GM10248 (cell line): Measurements from ENCODE around the gene VPS51.
A peak's percentile ranks its signal among the peaks of the same experiment; 100 is the strongest.
"Not testable (repeated sequence)": the region's sequence is repeated elsewhere in the genome, so short reads cannot be mapped to it uniquely, and the experiment has no call there.

Source experiments
- CTCF ChIA-PET: fragments of 300-600 bp; sonication (Branson Sonifier 250); formaldehyde crosslinking; extraction: SDS; loops from one replicate; lab custom pipeline; 2021; ENCODE audit warnings: antibody characterized with exemption; lab: Yijun Ruan, JAX
- POLR2A ChIA-PET: fragments of 350-650 bp; sonication (Branson Sonifier 250); formaldehyde crosslinking; extraction: SDS; loops from one replicate; lab custom pipeline; 2020; ENCODE audit warnings: antibody characterized with exemption; lab: Yijun Ruan, JAX
- DNase-seq: peaks from one replicate; pipeline ENCODE4 v3.0.0; 2012; ENCODE audit errors: extremely low spot score
- TF ChIP-seq, protein P1 (sequence below): IDR thresholded peaks from 2 replicates; pipeline ENCODE4 v1.5.1; 2012; ENCODE audit warnings: mild to moderate bottlenecking, low read depth; ENCODE audit errors: extremely low read depth, missing control alignments, control extremely low read depth

The VPS51 gene

DNA sequence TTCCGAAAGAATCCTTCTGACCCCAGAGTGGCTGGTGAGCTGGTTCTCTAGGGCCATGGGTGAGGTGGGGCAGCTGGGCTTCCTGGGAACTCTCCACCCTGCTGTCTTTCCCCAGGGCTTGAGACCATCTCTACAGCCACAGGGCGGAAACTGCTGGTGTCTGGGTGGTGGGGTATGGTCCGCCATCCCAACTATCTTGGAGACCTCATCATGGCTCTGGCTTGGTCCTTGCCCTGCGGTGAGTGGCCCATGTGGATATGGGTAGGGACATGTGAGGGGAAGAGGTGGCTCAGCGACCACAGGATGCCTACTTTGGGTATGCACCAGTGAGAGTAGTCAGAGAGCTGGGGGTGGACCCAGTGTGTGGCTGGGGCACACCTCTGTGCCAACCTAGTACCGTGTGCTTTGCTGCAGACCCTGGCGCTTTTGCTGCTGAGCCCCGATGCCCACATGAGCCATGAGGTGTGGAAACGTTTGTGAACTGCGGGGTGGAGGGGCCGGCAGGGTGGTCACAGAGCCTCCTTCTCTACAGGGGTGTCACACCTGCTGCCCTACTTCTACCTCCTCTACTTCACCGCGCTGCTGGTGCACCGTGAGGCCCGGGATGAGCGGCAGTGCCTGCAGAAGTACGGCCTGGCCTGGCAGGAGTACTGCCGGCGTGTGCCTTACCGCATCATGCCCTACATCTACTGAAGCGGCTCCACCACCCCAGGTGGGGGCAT, 19.5 kb downstream of the VPS51 start:
- CTCF ChIA-PET, result interaction anchor here (0.6 to 7.2 kb wide), 5 partner anchors 19 to 265 kb away, joined by 3 to 73 read pairs (median 5); partner anchors contain the start of genes ARL2, CAPN1 and SYVN1
- DNase-seq, result no peak
- POLR2A ChIA-PET, result interaction anchor here (0.6 kb wide), 2 partner anchors 20 to 197 kb away, joined by 4 to 6 read pairs; no protein-coding TSS in a partner anchor
- TF ChIP-seq, protein P1, sequence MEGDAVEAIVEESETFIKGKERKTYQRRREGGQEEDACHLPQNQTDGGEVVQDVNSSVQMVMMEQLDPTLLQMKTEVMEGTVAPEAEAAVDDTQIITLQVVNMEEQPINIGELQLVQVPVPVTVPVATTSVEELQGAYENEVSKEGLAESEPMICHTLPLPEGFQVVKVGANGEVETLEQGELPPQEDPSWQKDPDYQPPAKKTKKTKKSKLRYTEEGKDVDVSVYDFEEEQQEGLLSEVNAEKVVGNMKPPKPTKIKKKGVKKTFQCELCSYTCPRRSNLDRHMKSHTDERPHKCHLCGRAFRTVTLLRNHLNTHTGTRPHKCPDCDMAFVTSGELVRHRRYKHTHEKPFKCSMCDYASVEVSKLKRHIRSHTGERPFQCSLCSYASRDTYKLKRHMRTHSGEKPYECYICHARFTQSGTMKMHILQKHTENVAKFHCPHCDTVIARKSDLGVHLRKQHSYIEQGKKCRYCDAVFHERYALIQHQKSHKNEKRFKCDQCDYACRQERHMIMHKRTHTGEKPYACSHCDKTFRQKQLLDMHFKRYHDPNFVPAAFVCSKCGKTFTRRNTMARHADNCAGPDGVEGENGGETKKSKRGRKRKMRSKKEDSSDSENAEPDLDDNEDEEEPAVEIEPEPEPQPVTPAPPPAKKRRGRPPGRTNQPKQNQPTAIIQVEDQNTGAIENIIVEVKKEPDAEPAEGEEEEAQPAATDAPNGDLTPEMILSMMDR, result no peak

DNA sequence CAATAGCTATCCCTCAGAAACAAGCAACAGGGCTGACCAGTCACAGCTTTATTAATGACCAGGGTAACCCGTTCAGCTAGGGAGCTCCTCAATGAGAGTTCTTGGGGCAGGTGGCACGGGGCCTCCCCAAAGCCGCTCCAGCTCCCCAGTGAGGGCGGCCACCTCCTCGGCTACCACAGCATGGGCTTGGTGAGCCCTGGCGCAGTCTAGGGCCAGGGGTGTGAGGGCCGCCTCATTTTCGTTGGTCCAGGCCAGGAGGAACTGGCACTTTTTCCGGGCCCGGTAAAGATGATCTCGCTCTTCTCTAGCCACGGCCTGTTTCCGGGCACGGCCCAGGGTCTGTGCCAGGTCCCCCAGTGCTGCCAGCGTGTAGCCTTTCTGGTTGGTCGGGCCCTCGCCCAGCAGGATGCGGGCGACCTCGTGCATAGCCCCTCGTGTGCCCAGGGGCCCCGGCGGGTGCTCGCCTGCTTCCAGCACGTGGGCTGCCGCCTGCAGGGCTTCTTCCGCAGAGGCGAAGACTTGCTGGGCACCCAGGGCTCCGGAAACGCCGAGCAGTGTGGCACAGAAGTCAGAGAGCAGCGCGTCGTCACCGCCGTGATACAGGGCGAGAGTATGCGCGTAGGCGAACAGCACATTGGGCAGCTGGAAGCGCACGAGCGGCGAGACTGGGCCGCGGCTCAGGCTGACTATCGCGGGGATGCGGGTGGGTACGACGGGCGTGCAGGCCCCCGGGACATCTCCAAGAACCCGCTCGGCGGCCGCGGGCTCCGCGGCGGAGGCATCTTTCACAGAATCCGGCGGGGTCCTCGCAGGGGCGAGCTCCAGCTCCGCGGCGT, 20.6 kb downstream of the VPS51 start:
- TF ChIP-seq, protein P1, result no peak
- ChIA-PET POLR2A (interaction anchor here (0.6 to 1.3 kb wide), 6 partner anchors 15 to 382 kb away, joined by 3 to 7 read pairs (median 5); partner anchors contain the start of genes MALAT1, POLA2 and SF1), CTCF (interaction anchor here (0.6 to 7.2 kb wide), 16 partner anchors 10 to 268 kb away, joined by 3 to 73 read pairs (median 5); partner anchors contain the start of genes ARL2, CAPN1, SAC3D1 and SYVN1)
- no peak for DNase-seq

DNA sequence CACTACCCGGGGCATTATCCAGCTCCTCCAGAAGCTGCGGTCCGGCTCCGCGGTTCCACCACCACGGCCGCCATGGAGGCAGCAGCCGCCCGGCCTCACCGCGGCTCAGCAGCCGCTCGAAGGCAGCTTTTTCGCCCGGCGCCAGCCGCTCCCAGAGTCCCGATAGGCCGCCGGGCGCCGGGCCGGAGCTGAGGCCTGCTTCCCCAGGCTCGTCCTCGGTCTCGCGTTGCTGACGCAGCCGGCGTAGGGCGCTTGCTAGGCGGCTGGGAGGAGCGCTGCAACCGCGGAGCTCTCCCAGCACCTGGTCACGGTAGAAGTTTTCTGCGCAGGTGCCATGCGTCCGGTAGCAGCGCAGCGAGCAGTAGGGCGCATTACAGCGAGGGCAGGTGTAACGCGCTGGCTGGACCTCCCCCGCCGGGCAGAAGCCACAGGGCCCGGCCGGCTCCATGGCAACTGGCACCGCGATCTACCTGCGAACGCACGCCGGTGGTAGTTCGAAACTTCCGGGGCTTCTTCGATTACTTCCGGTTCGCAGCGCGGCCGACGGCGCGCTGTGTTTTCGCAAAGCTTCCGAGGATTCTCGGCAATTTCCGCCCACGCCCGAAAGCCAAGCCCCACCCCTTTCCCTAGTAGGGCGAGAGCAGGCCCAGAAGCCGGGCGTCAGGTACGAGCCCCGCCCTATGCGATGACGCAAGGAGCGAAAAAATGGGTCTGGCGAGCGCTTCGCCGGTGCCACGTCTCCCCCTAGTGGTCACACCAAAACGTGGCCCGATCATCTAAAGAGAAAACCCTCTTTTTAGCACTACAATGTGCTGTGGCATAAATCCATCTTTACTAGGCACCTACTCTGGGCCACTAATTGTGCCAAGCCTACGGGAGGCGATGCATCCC, 21.4 kb downstream of the VPS51 start, which contains the start of gene ZNHIT2:
Gene ZNHIT2 (minus strand): TSS at position 496 of the 891 bp plus-strand sequence. CDS start 48 bp downstream, at position 448.
- CTCF ChIA-PET, result interaction anchor here (0.6 to 7.2 kb wide), 24 partner anchors 9 to 269 kb away, joined by 3 to 73 read pairs (median 5); partner anchors contain the start of genes ARL2, CAPN1, SAC3D1 and SYVN1
- TF ChIP-seq, protein P1, result peak; percentile 84
- POLR2A ChIA-PET, result interaction anchor here (0.6 to 1.3 kb wide), 10 partner anchors 14 to 734 kb away, joined by 3 to 7 read pairs (median 4); partner anchors contain the start of genes CDC42BPG, MALAT1, POLA2 and SF1
- DNase-seq, result peak; percentile 95

DNA sequence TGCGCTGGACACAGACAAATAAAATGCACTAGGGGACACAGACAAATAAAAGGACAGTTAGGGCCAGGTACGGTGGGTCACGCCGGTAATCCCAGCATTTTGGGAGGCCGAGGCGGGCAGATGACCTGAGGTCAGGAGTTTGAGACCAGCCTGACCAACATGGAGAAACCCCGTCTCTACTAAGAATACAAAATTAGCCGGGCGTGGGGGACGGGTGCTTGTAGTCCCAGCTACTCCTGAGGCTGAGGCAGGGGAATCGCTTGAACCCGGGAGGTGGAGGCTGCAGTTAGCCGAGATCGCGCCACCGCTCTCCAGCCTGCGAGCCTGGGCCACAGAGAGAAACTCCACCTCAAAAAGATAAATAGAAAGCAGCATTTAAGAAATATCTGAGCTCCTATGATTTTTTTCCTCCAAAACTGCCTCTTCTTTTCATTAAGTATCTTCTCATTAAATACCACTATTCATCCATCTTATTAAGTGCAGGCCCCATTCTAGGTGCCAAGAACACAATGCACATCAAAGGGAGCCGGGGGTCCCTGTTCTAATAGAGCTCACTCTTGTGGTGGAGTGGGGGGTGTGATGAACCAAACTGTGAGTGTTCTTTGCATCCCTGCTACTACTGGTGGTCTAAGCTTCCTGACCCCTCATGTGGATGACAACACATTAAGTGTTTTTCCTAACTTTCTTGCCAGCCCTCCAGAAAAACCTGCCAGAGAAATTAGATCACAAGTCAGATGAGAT, 22.3 kb downstream of the VPS51 start:
- TF ChIP-seq, protein P1, result no peak
- ChIA-PET CTCF (interaction anchor here (0.6 to 7.2 kb wide), 15 partner anchors 10 to 278 kb away, joined by 3 to 73 read pairs (median 5); partner anchors contain the start of genes ARL2, CAPN1 and SAC3D1), POLR2A (interaction anchor here (0.6 to 1.4 kb wide), 5 partner anchors 104 to 401 kb away, joined by 3 to 7 read pairs (median 4); partner anchors contain the start of genes CDC42BPG and POLA2)
- no peak for DNase-seq

DNA sequence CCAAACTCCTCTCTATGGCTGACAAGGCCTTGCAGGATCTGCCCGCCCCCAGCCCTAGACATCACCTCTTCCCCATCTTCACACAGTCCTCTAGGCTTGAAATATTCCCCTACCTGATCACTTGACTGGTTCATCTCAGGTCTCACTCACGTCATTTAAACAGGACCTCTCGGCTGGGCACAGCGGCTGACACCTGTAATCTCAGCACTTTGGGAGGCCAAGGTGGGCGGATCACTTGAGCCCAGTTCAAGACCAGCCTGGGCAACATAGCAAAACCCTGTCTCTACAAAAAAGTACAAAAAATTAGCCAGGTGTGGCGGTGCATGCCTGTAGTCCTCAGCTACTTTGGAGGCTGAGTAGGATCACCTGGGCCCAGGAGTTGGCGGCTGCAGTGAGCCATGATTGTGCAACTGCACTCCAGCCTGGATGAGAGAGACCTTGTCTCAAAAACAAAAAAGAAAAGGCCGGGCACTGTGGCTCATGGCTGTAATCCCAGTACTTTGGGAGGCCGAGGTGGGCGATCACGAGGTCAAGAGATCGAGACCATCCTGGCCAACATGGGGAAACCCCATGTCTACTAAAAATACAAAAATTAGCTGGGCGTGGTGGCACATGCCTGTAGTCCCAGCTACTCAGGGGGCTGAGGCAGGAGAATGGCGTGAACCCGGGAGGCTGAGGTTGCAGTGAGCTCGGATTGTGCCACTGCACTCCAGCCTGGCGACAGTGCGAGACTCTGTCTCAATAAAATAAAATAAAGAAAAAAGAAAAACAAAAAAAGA, 23.1 kb downstream of the VPS51 start:
- CTCF ChIA-PET, result interaction anchor here (0.6 to 7.2 kb wide), 14 partner anchors 8 to 279 kb away, joined by 3 to 73 read pairs (median 5); partner anchors contain the start of genes ARL2, CAPN1, SAC3D1 and TM7SF2
- POLR2A ChIA-PET, result interaction anchor here (1.4 kb wide), 1 partner anchor 143 kb away, joined by 4 read pairs; the partner anchor contains the start of gene POLA2
- not testable (repeated sequence) for DNase-seq
